ENCODE measurements around the gene UVRAG.

GRCh38 chr11:76185931-76186401 lies 371.0 kb downstream of the UVRAG start:
- TF ChIP-seq CTCF (IDR thresholded peaks at IDR 0.05) (no peak), EZH2 (IDR thresholded peaks at IDR 0.05) (no peak), EZH2phosphoT487 (IDR thresholded peaks at IDR 0.05) (no peak)

Measured in neural progenitor cell (in vitro differentiated cells).